ENCODE measurements around the gene PER2. TPM values are rescaled to one million over a fixed set of nuclear protein-coding genes. Genes with fewer than 3 reads are reported as not detected.
A peak's percentile ranks its signal among the peaks of the same experiment; 100 is the strongest.

PER2 gene
- total RNA-seq, 2 experiments from 2014 or later, result 8.4 to 18.6 TPM

DNA sequence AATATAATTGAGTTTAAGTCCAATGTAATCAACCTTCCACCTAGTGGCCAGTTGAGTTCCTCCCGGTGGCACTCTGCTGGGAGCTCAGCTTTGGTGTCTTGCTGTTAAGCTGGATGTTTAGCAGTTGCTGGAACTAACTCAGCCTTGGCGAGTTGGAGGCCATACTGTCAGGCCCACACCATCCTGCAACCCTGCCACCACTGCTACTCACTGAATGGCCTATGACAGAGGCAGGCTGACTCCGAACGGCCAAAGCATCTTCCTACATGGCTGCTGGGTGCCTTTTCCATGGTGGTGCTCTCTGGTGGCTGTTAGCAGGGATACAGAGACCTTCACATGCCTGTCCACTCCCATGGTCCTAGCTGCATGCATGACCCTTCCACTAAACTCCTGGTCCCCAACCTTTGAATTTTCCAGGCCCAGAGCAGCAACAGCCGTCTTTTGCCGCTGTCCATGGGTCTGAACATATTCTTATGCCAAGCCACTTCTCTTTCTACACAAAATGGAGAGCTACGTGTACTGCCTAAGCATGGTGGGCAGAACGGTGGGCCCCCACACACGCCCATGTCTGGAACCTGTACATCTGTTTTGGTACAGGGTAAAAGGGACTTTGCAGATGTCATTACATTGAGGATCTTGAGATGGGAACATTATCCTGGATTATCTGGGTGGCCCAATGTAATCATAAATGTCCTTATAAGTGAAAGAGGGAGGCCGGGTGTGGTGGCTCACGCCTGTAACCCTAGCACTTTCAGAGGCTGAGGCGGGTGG, 16.9 kb upstream of the PER2 start:
- Histone ChIP-seq H3K27ac (ENCODE audit: low read depth, low read length, poor library complexity, severe bottlenecking) (no peak overlapping the region), H3K9me3 (ENCODE audit: low read length) (no peaks in the 10 kb centered on the region), H4K20me1 (ENCODE audit: insufficient read depth, low read length) (no peaks in the 10 kb centered on the region), H3K79me2 (ENCODE audit: insufficient read depth, low read depth, low read length) (no peaks in the 10 kb centered on the region), H2AFZ (ENCODE audit: low read length) (no peak overlapping the region), H3K9me2 (ENCODE audit: insufficient read depth, low read length) (no peaks in the 10 kb centered on the region), H3K4me1 (ENCODE audit: insufficient read depth, low read length, poor library complexity, severe bottlenecking) (peaks cover 21% of the 10 kb centered on the region), H3K4me3 (ENCODE audit: low read depth, low read length, poor library complexity, severe bottlenecking) (no peak overlapping the region), H3K36me3 (ENCODE audit: insufficient read depth, low read length) (no peaks in the 10 kb centered on the region), H3K4me2 (ENCODE audit: low read length) (no peak overlapping the region)
- POLR2A ChIA-PET, result no interaction called here
- intact Hi-C loops (cut with micrococcal nuclease; ENCODE audit: unreplicated experiment), result no loop called here
- CTCF ChIA-PET (ENCODE audit: unreplicated experiment), result interaction anchor here (0.5 to 1.1 kb wide), 2 partner anchors 11 to 36 kb away, joined by 3 read pairs; no protein-coding TSS in a partner anchor
- no TSS peak for BruUV-seq (replicated peaks)
- peak; percentile 34 for DNase-seq (ENCODE audit: low spot score)
- TF ChIP-seq EZH2phosphoT487 (IDR thresholded peaks at IDR 0.05; ENCODE audit: borderline replicate concordance, low read depth, low read length), result no peak
- TF ChIP-seq, protein P1, sequence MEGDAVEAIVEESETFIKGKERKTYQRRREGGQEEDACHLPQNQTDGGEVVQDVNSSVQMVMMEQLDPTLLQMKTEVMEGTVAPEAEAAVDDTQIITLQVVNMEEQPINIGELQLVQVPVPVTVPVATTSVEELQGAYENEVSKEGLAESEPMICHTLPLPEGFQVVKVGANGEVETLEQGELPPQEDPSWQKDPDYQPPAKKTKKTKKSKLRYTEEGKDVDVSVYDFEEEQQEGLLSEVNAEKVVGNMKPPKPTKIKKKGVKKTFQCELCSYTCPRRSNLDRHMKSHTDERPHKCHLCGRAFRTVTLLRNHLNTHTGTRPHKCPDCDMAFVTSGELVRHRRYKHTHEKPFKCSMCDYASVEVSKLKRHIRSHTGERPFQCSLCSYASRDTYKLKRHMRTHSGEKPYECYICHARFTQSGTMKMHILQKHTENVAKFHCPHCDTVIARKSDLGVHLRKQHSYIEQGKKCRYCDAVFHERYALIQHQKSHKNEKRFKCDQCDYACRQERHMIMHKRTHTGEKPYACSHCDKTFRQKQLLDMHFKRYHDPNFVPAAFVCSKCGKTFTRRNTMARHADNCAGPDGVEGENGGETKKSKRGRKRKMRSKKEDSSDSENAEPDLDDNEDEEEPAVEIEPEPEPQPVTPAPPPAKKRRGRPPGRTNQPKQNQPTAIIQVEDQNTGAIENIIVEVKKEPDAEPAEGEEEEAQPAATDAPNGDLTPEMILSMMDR (conservative IDR thresholded peaks at IDR 0.05; ENCODE audit: low read length), result peak; percentile 61

DNA sequence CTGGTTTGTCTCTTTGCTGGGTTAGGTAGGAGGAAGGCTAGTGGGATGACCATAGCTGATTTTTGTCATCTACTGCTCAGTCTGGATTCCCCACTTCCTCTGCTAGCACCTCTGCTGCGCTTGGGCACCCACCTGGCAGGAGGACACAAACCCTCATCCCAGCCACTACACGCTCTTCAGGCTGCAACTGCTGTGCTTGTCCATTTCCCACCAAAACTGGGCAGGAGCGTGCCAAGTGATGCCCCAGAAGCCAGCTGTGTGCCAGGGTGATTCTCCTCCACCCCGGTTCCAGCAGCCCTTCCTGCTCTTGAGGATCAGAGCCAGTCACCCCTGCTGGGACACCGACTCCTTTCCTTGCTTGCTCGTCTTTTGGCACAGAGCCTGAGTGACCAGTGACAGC, 15.7 kb upstream of the PER2 start:
- Histone ChIP-seq H3K36me3 (ENCODE audit: insufficient read depth, low read length) (no peaks in the 10 kb centered on the region), H3K4me1 (ENCODE audit: insufficient read depth, low read length, poor library complexity, severe bottlenecking) (peaks cover 21% of the 10 kb centered on the region), H3K9me3 (ENCODE audit: low read length) (no peaks in the 10 kb centered on the region), H3K4me3 (ENCODE audit: low read depth, low read length, poor library complexity, severe bottlenecking) (no peak overlapping the region), H4K20me1 (ENCODE audit: insufficient read depth, low read length) (no peaks in the 10 kb centered on the region), H3K4me2 (ENCODE audit: low read length) (peak overlapping the region; percentile 17; the same call in 1 of the 2 replicates), H3K27ac (ENCODE audit: low read depth, low read length, poor library complexity, severe bottlenecking) (no peak overlapping the region), H2AFZ (ENCODE audit: low read length) (no peak overlapping the region; the same call in 1 of the 2 replicates), H3K9me2 (ENCODE audit: insufficient read depth, low read length) (no peaks in the 10 kb centered on the region), H3K79me2 (ENCODE audit: insufficient read depth, low read depth, low read length) (no peaks in the 10 kb centered on the region)
- intact Hi-C loops (cut with micrococcal nuclease; ENCODE audit: unreplicated experiment), result no loop called here
- BruUV-seq (replicated peaks), result no TSS peak
- DNase-seq (ENCODE audit: low spot score), result peak; percentile 18
- ChIA-PET CTCF (ENCODE audit: unreplicated experiment) (interaction anchor here (1.1 kb wide), 1 partner anchor 10 kb away, joined by 3 read pairs; no protein-coding TSS in a partner anchor), POLR2A (interaction anchor here (0.6 kb wide), 2 partner anchors 13 to 189 kb away, joined by 3 to 5 read pairs; no protein-coding TSS in a partner anchor)
- TF ChIP-seq, protein P1 (conservative IDR thresholded peaks at IDR 0.05; ENCODE audit: low read length), result no peak
- TF ChIP-seq EZH2phosphoT487 (IDR thresholded peaks at IDR 0.05; ENCODE audit: borderline replicate concordance, low read depth, low read length), result no peak

DNA sequence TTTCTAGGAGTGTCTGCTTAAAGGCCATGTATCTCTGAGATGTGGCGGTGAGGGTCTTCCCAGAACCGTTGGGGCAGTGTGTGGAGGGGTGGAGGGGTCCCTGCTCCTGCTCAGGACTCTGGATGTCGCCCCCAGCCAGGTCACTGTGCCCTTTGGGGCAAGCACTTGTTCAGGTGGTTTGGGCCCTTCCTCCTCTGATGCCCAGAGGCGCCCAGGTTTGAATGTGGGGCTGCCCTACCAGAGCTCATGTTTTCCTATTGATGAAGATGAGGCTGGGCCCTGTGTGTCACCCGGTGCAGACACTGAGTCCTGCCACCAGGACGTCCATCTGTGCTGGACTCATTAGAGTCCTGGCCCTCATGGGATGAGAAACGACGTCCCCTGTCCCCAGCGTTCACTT, 14.3 kb upstream of the PER2 start:
- H3K9me3 ChIP-seq (ENCODE audit: low read length), result no peaks in the 10 kb centered on the region
- no peak for TF ChIP-seq EZH2phosphoT487 (IDR thresholded peaks at IDR 0.05; ENCODE audit: borderline replicate concordance, low read depth, low read length)
- TF ChIP-seq, protein P1 (conservative IDR thresholded peaks at IDR 0.05; ENCODE audit: low read length), result no peak
- H3K4me1 ChIP-seq (ENCODE audit: insufficient read depth, low read length, poor library complexity, severe bottlenecking), result peaks cover 21% of the 10 kb centered on the region
- intact Hi-C loops (cut with micrococcal nuclease; ENCODE audit: unreplicated experiment), result no loop called here
- H2AFZ ChIP-seq (ENCODE audit: low read length), result no peak overlapping the region
- BruUV-seq (replicated peaks), result no TSS peak
- POLR2A ChIA-PET, result interaction anchor here (0.7 to 0.8 kb wide), 2 partner anchors 12 kb away, joined by 3 to 5 read pairs; no protein-coding TSS in a partner anchor
- no peak overlapping the region for H3K4me3 ChIP-seq (ENCODE audit: low read depth, low read length, poor library complexity, severe bottlenecking)
- no peaks in the 10 kb centered on the region for H4K20me1 ChIP-seq (ENCODE audit: insufficient read depth, low read length)
- H3K9me2 ChIP-seq (ENCODE audit: insufficient read depth, low read length), result no peaks in the 10 kb centered on the region
- no peaks in the 10 kb centered on the region for H3K79me2 ChIP-seq (ENCODE audit: insufficient read depth, low read depth, low read length)
- H3K36me3 ChIP-seq (ENCODE audit: insufficient read depth, low read length), result no peaks in the 10 kb centered on the region
- no peak for DNase-seq (ENCODE audit: low spot score)
- CTCF ChIA-PET (ENCODE audit: unreplicated experiment), result no interaction called here
- no peak overlapping the region for H3K4me2 ChIP-seq (ENCODE audit: low read length)
- H3K27ac ChIP-seq (ENCODE audit: low read depth, low read length, poor library complexity, severe bottlenecking), result no peak overlapping the region
